Caco-2 (cell line): Measurements from ENCODE around the gene NT5C3B. TPM values are rescaled to one million over a fixed set of nuclear protein-coding genes. Genes with fewer than 3 reads are reported as not detected.
A peak's percentile ranks its signal among the peaks of the same experiment; 100 is the strongest.

Experiments
- BruUV-seq: library from RNA; stranded (reverse); fragments of 400-500 nt; replicated peaks from 2 replicates; lab custom pipeline; 2021; lab: Mats Ljungman, UMichigan
- CTCF ChIA-PET: fragments of 300-600 bp; sonication (Branson Sonifier 250); formaldehyde crosslinking; loops from one replicate; lab custom pipeline; 2022; ENCODE audit warnings: antibody characterized with exemption; lab: Charles Lee
- POLR2A ChIA-PET: fragments of 300-600 bp; sonication (Branson Sonifier 250); formaldehyde crosslinking; loops from one replicate; lab custom pipeline; 2022; ENCODE audit warnings: antibody characterized with exemption; lab: Charles Lee
- DNase-seq, 2 experiments: peaks; one replicate each; pipeline versions ENCODE4 v3.0.0 to v3.0.0-alpha.2; 2020 to 2022
- H3K27me3 ChIP-seq: replicated peaks from 2 replicates; pipeline ENCODE4 v1.6.0; 2011; ENCODE audit warnings: low read length; ENCODE audit not compliant: control insufficient read depth, insufficient read depth
- H3K36me3 ChIP-seq: 2 replicates; pipeline ENCODE4 v1.5.1; 2011; ENCODE audit warnings: low read length; ENCODE audit not compliant: control insufficient read depth, insufficient read depth
- H3K4me1 ChIP-seq: fragments of 250-450 bp; sonication (Bioruptor Pico); 2 replicates; pipeline ENCODE4 v1.5.1; 2020; ENCODE audit warnings: mild to moderate bottlenecking
- H3K4me3 ChIP-seq: 2 replicates; pipeline ENCODE4 v1.5.1; 2011; ENCODE audit warnings: low read depth, mild to moderate bottlenecking, control low read depth, low read length
- H3K9me3 ChIP-seq: fragments of 250-450 bp; sonication (Bioruptor Pico); 2 replicates; pipeline ENCODE4 v1.5.1; 2020; ENCODE audit warnings: mild to moderate bottlenecking, moderate library complexity
- H3K27ac Mint-ChIP-seq: one replicate; pipeline ENCODE4 v1.8.0; 2022; ENCODE audit warnings: mixed read lengths; ENCODE audit not compliant: unreplicated experiment
- H3K27me3 Mint-ChIP-seq: one replicate; pipeline ENCODE4 v1.8.0; 2022; ENCODE audit warnings: mixed read lengths; ENCODE audit not compliant: insufficient read depth, unreplicated experiment
- H3K36me3 Mint-ChIP-seq: one replicate; pipeline ENCODE4 v1.8.0; 2022; ENCODE audit warnings: mild to moderate bottlenecking, mixed read lengths; ENCODE audit not compliant: insufficient read depth, unreplicated experiment
- H3K4me1 Mint-ChIP-seq: one replicate; pipeline ENCODE4 v1.8.0; 2022; ENCODE audit warnings: low read depth, mixed read lengths; ENCODE audit not compliant: unreplicated experiment
- H3K4me3 Mint-ChIP-seq: one replicate; pipeline ENCODE4 v1.8.0; 2022; ENCODE audit warnings: mild to moderate bottlenecking, moderate library complexity, mixed read lengths; ENCODE audit not compliant: unreplicated experiment
- H3K9me3 Mint-ChIP-seq: one replicate; pipeline ENCODE4 v1.8.0; 2022; ENCODE audit warnings: mixed read lengths; ENCODE audit not compliant: unreplicated experiment
- CTCF ChIP-seq, 2 experiments: fragments of 200-600 bp in 1 of 2; IDR thresholded peaks; 1 replicate in 1 of 2; 2 replicates in 1 of 2; pipeline versions ENCODE4 v1.5.1 to v1.8.0; 2011 to 2022; ENCODE audit warnings: antibody characterized with exemption in 1 of 2, control low read depth in 1 of 2, inconsistent platforms in 1 of 2, low read depth in 1 of 2, low read length in 1 of 2, mild to moderate bottlenecking in 1 of 2, moderate library complexity in 1 of 2; ENCODE audit not compliant: insufficient read depth in 1 of 2, severe bottlenecking in 1 of 2, unreplicated experiment in 1 of 2
- intact Hi-C: fragments of 100-400 bp; cut with micrococcal nuclease; formaldehyde crosslinking; loops from one replicate; pipeline ENCODE4 v1.10.0; 2022; ENCODE audit not compliant: unreplicated experiment
- total RNA-seq: library from RNA; stranded (reverse); gene quantifications from 2 replicates; pipeline ENCODE4 v1.2.3, GENCODE V29; 2022

Gene NT5C3B
- total RNA-seq, 1 experiment from 2014 or later = 94.5 TPM

DNA sequence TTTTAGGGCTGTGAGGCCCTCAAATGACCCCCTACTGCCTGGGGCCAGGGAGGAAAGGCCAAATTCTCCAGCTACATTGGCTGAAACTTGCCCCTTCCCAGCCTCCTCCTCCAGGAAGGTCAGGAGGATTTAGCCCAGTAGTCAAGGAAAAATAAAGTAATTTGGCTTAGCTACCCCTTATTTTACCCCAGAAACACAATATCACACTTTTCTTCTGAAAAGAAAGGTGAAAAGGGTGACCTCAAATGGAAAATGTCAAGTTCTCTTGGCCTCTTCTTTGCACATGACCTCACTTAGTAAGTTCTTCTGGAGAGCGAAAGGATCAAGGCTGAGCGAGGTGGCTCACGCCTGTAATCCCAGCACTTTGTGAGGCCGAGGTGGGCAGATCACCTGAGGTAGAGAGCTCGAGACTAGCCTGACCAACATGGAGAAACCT is 41.5 kb downstream of the NT5C3B start:
- H3K9me3 ChIP-seq = no peaks in the 10 kb centered on the region
- DNase-seq = no peak
- peaks cover 44% of the 10 kb centered on the region for H3K36me3 Mint-ChIP-seq
- H3K4me3 Mint-ChIP-seq = peak overlapping the region; percentile 67
- no TSS peak for BruUV-seq
- H3K4me1 ChIP-seq = peaks cover 62% of the 10 kb centered on the region
- H3K4me1 Mint-ChIP-seq = peaks cover 53% of the 10 kb centered on the region
- H3K27ac Mint-ChIP-seq = peak overlapping the region; percentile 83
- no peak overlapping the region for H3K4me3 ChIP-seq
- CTCF ChIA-PET = interaction anchor here (0.5 to 4.4 kb wide), 5 partner anchors 9 to 71 kb away, joined by 3 to 45 read pairs (median 5); partner anchors contain the start of genes JUP, KLHL11 and P3H4
- no peaks in the 10 kb centered on the region for H3K9me3 Mint-ChIP-seq
- no peak for TF ChIP-seq CTCF (IDR thresholded peaks at IDR 0.05; ENCODE audit: insufficient read depth in 1 of 2, low read depth in 1 of 2, low read length in 1 of 2, severe bottlenecking in 1 of 2, unreplicated experiment in 1 of 2)
- no peaks in the 10 kb centered on the region for H3K27me3 Mint-ChIP-seq
- intact Hi-C loops = loop anchor here (1.0 kb wide), 1 partner anchor 8 kb away; the partner anchor contains the start of gene JUP
- POLR2A ChIA-PET = interaction anchor here (0.5 to 2.5 kb wide), 6 partner anchors 9 to 208 kb away, joined by 3 to 44 read pairs (median 3); partner anchors contain the start of gene JUP
- H3K36me3 ChIP-seq = no peaks in the 10 kb centered on the region
- no peaks in the 10 kb centered on the region for H3K27me3 ChIP-seq

DNA sequence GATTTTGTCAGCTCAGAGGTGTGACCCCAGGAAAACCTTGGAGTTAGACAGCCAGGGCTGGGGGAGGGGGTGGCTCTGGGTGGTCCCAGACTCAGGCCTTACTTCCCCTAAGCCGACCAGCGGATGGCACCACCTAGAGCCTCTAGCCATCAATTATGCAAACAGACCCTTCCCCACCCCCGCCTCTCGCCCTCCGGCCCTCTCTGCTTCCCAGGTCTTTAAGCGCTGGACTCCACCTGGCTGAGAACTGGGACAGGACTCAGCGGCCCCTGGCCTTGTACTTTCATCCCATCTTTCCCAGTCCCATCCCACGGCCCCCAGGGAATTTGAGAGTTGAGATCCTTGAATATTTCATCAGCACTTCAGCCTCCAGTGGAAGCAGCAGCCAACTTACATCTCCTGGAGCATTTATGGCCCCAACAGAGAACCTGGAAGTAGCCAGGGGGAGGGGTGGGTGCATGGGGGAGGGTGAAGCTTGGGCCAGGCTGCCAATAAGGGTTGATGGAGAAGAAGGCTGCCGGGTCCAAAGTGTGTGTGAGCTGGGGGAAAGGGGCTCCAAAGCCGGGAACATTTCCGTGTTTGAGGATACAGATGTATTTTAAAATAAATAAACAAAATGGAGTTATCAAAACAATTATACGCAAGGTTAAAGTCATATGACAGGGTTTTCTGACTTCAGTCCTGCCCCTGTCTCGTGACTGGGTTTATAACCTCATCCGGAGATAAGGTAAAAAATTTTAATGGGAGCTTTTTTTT is 42.1 kb downstream of the NT5C3B start:
- Histone ChIP-seq H3K9me3 (no peaks in the 10 kb centered on the region), H3K4me1 (peaks cover 58% of the 10 kb centered on the region), H3K27me3 (no peaks in the 10 kb centered on the region), H3K36me3 (no peaks in the 10 kb centered on the region), H3K4me3 (peak overlapping the region; percentile 34)
- TSS peak; percentile 78 for BruUV-seq
- H3K4me1 Mint-ChIP-seq = peaks cover 52% of the 10 kb centered on the region
- peak overlapping the region; percentile 67 for H3K4me3 Mint-ChIP-seq
- no peaks in the 10 kb centered on the region for H3K27me3 Mint-ChIP-seq
- H3K36me3 Mint-ChIP-seq = peaks cover 41% of the 10 kb centered on the region
- peak overlapping the region; percentile 83 for H3K27ac Mint-ChIP-seq
- ChIA-PET CTCF (interaction anchor here (0.5 to 4.4 kb wide), 5 partner anchors 7 to 71 kb away, joined by 3 to 45 read pairs (median 7); partner anchors contain the start of genes JUP, KLHL11 and P3H4), POLR2A (interaction anchor here (0.5 to 2.5 kb wide), 9 partner anchors 8 to 209 kb away, joined by 3 to 44 read pairs (median 4); partner anchors contain the start of genes EIF1, JUP and P3H4)
- TF ChIP-seq CTCF (IDR thresholded peaks at IDR 0.05; ENCODE audit: insufficient read depth in 1 of 2, low read depth in 1 of 2, low read length in 1 of 2, severe bottlenecking in 1 of 2, unreplicated experiment in 1 of 2) = no peak
- intact Hi-C loops = loop anchor here (1.0 kb wide), 2 partner anchors 7 to 8 kb away; partner anchors contain the start of gene JUP
- peak; percentile 80 to 87 for DNase-seq
- H3K9me3 Mint-ChIP-seq = no peaks in the 10 kb centered on the region
